ENCODE data around the gene VAV2. TPM values are rescaled to one million over a fixed set of nuclear protein-coding genes. Genes with fewer than 3 reads are reported as not detected.

The VAV2 gene
- total and polyA plus RNA-seq, 9 of the 15 experiments (the other 6 are each of a cell fraction or from before 2014, with no cell fraction given), result 0.01 to 2.7 (median 1.0) TPM; not detected in 1

- H3K27ac ChIP-seq (ENCODE audit: extremely low read depth, low read depth, low read length), result no peak overlapping the region
- DNase-seq (ENCODE audit: extremely low read depth in 1 of 4, low spot score in 3 of 4), result no peak
- intact Hi-C loops (cut with micrococcal nuclease), result no loop called here
- no peak for ATAC-seq
- no peak for FAIRE-seq
- H3K79me2 ChIP-seq (ENCODE audit: control insufficient read depth, insufficient read depth, low read length), result no peaks in the 10 kb centered on the region
- H3K27me3 ChIP-seq (ENCODE audit: control insufficient read depth in 2 of 2, insufficient read depth in 2 of 2, low read length in 2 of 2), result peaks cover 19 to 81% of the 10 kb centered on the region in 2 experiments; a peak in 4 of 5 replicates
- H2AFZ ChIP-seq (ENCODE audit: low read depth, low read length), result no peak overlapping the region
- H3K36me3 ChIP-seq (ENCODE audit: control insufficient read depth, insufficient read depth, low read length), result no peaks in the 10 kb centered on the region
- no peak overlapping the region for H3K4me3 ChIP-seq
- WGBS (ENCODE audit: insufficient coverage, low coverage, missing lambda C conversion rate), result 2% methylated on average over 14 of the region's 14 CpGs
- H3K4me1 ChIP-seq (replicated peaks in 1 of 2; ENCODE audit: control insufficient read depth in 2 of 2, insufficient read depth in 2 of 2, low read length in 2 of 2), result peaks cover 0 to 12% of the 10 kb centered on the region in 2 experiments; a peak in 2 of 5 replicates
- H3K9ac ChIP-seq (ENCODE audit: insufficient read depth in 1 of 2, low read depth in 2 of 2, low read length in 2 of 2), result no peak overlapping the region
- in situ Hi-C loops (cut with MboI), result no loop called here
- POLR2A ChIA-PET, result no interaction called here
- no peak for TF ChIP-seq MEF2D (tag; conservative IDR thresholded peaks at IDR 0.05; ENCODE audit: low read depth)
- no peak for TF ChIP-seq KAT7 (CRISPR knock-in tag; IDR thresholded peaks at IDR 0.05; ENCODE audit: borderline replicate concordance)
- no peak for TF ChIP-seq ELK3 (CRISPR knock-in tag; IDR thresholded peaks at IDR 0.05)
- no peak for TF ChIP-seq FOXA1 (IDR thresholded peaks at IDR 0.05; ENCODE audit: borderline replicate concordance)
- TF ChIP-seq HIVEP1 (CRISPR knock-in tag; IDR thresholded peaks at IDR 0.05), result no peak
- no peak for TF ChIP-seq CHD4 (IDR thresholded peaks at IDR 0.05; ENCODE audit: insufficient read depth, insufficient replicate concordance, low read depth, low read length, poor library complexity, severe bottlenecking)
- no peak for TF ChIP-seq RUNX1 (IDR thresholded peaks at IDR 0.05; ENCODE audit: low read depth)
- TF ChIP-seq CXXC5 (CRISPR knock-in tag; IDR thresholded peaks at IDR 0.05), result no peak
- TF ChIP-seq JUND (IDR thresholded peaks at IDR 0.05; ENCODE audit: borderline replicate concordance, low read depth, low read length), result no peak
- no peak for TF ChIP-seq JUND (tag; IDR thresholded peaks at IDR 0.05; ENCODE audit: borderline replicate concordance, low read depth, low read length)
- no peak for TF ChIP-seq PKNOX1 (IDR thresholded peaks at IDR 0.05)
- no peak for TF ChIP-seq NFIC (IDR thresholded peaks at IDR 0.05)
- TF ChIP-seq ZKSCAN1 (IDR thresholded peaks at IDR 0.05; ENCODE audit: low read depth, low read length), result no peak
- no peak for TF ChIP-seq SMARCB1 (IDR thresholded peaks at IDR 0.05; ENCODE audit: insufficient read length, low read depth)
- H3K9me1 ChIP-seq (ENCODE audit: control insufficient read depth, insufficient read depth, low read length), result peaks cover 2% of the 10 kb centered on the region
- H3K4me2 ChIP-seq (ENCODE audit: insufficient read depth, low read length), result no peak overlapping the region
- H4K20me1 ChIP-seq (replicated peaks; ENCODE audit: control insufficient read depth, insufficient read depth, low read length), result peaks cover 40% of the 10 kb centered on the region
- no TSS peak for BruUV-seq (replicated peaks)
- CTCF ChIA-PET (ENCODE audit: low intra/inter-chr PET ratio), result no interaction called here
- no peaks in the 10 kb centered on the region for H3K9me3 ChIP-seq (replicated peaks; ENCODE audit: control insufficient read depth, insufficient read depth, low read depth, low read length)
Observed at GRCh38 chr9:133981589-133981957, 10.6 kb downstream of the VAV2 start.

Data from K562 (cell line).